H9 (cell line): Measurements from ENCODE around the gene TBC1D5. TPM values are rescaled to one million over a fixed set of nuclear protein-coding genes. Genes with fewer than 3 reads are reported as not detected.

Experiments
- DNase-seq: peaks from one replicate; pipeline ENCODE4 v3.0.0-alpha.2; 2017
- H2AFZ ChIP-seq: one replicate; pipeline ENCODE4 v1.6.1; 2013; ENCODE audit warnings: mild to moderate bottlenecking, low read length, control low read depth, moderate library complexity
- H2AK5ac ChIP-seq: 2 replicates; pipeline ENCODE4 v1.6.1; 2013; ENCODE audit warnings: low read length, control low read depth, mixed read lengths; ENCODE audit not compliant: insufficient read length
- H2BK120ac ChIP-seq: one replicate; pipeline ENCODE4 v1.6.1; 2013; ENCODE audit warnings: low read depth, mild to moderate bottlenecking, low read length, control low read depth, inconsistent platforms; ENCODE audit not compliant: poor library complexity, severe bottlenecking
- H2BK12ac ChIP-seq: 2 replicates; pipeline ENCODE4 v1.6.1; 2013; ENCODE audit warnings: low read length, control low read depth, mixed read lengths, low read depth; ENCODE audit not compliant: insufficient read length
- H2BK15ac ChIP-seq: 2 replicates; pipeline ENCODE4 v1.6.1; 2013; ENCODE audit warnings: low read depth, low read length, control low read depth
- H2BK20ac ChIP-seq: one replicate; pipeline ENCODE4 v1.6.1; 2013; ENCODE audit warnings: low read depth, mild to moderate bottlenecking, low read length, control low read depth, inconsistent platforms; ENCODE audit not compliant: poor library complexity, severe bottlenecking
- H2BK5ac ChIP-seq: 2 replicates; pipeline ENCODE4 v1.6.1; 2013; ENCODE audit warnings: low read length, control low read depth, mixed read lengths; ENCODE audit not compliant: insufficient read length
- H3K14ac ChIP-seq: 2 replicates; pipeline ENCODE4 v1.6.1; 2013; ENCODE audit warnings: low read length, control low read depth; ENCODE audit not compliant: insufficient read depth
- H3K18ac ChIP-seq: 2 replicates; pipeline ENCODE4 v1.6.1; 2013; ENCODE audit warnings: low read depth, mild to moderate bottlenecking, mixed read lengths, low read length, control low read depth; ENCODE audit not compliant: insufficient read length
- H3K23ac ChIP-seq: 2 replicates; pipeline ENCODE4 v1.6.1; 2013; ENCODE audit warnings: low read length, control low read depth, mixed read lengths, low read depth; ENCODE audit not compliant: insufficient read length
- H3K23me2 ChIP-seq: 2 replicates; pipeline ENCODE4 v1.6.1; 2013; ENCODE audit warnings: low read depth, mild to moderate bottlenecking, mixed read lengths, low read length, control low read depth; ENCODE audit not compliant: insufficient read length, poor library complexity, severe bottlenecking
- H3K27ac ChIP-seq: 2 replicates; pipeline ENCODE4 v1.5.1; 2013; ENCODE audit warnings: low read length, control low read depth, mixed read lengths, low read depth; ENCODE audit not compliant: insufficient read length
- H3K27me3 ChIP-seq: 2 replicates; pipeline ENCODE4 v1.6.1; 2013; ENCODE audit warnings: low read length, control low read depth, inconsistent platforms; ENCODE audit not compliant: insufficient read depth
- H3K4ac ChIP-seq: 2 replicates; pipeline ENCODE4 v1.6.1; 2013; ENCODE audit warnings: low read depth, mild to moderate bottlenecking, control low read depth, inconsistent platforms, low read length, moderate library complexity
- H3K4me1 ChIP-seq: 2 replicates; pipeline ENCODE4 v1.6.1; 2013; ENCODE audit warnings: low read length, control low read depth, inconsistent platforms; ENCODE audit not compliant: insufficient read depth
- H3K4me2 ChIP-seq: 2 replicates; pipeline ENCODE4 v1.6.1; 2013; ENCODE audit warnings: low read length, control low read depth, mixed read lengths; ENCODE audit not compliant: insufficient read length, insufficient read depth
- H3K56ac ChIP-seq: 2 replicates; pipeline ENCODE4 v1.6.1; 2013; ENCODE audit warnings: low read depth, mild to moderate bottlenecking, mixed read lengths, low read length, control low read depth; ENCODE audit not compliant: insufficient read length
- H3K79me1 ChIP-seq: 2 replicates; pipeline ENCODE4 v1.6.1; 2013; ENCODE audit warnings: low read depth, mild to moderate bottlenecking, moderate library complexity, low read length, control low read depth, inconsistent platforms; ENCODE audit not compliant: insufficient read depth, poor library complexity, severe bottlenecking
- H3K79me2 ChIP-seq: 2 replicates; pipeline ENCODE4 v1.6.1; 2013; ENCODE audit warnings: low read length, control low read depth, inconsistent platforms; ENCODE audit not compliant: insufficient read depth
- H3K9ac ChIP-seq: 2 replicates; pipeline ENCODE4 v1.6.1; 2013; ENCODE audit warnings: low read length, control low read depth, mixed read lengths; ENCODE audit not compliant: insufficient read length; ENCODE audit errors: extremely low read depth
- H3K9me3 ChIP-seq: one replicate; pipeline ENCODE4 v1.6.1; 2013; ENCODE audit warnings: low read depth, low read length, inconsistent platforms; ENCODE audit not compliant: control insufficient read depth
- H3T11ph ChIP-seq: one replicate; pipeline ENCODE4 v1.6.1; 2013; ENCODE audit warnings: mild to moderate bottlenecking, low read length, control low read depth, inconsistent platforms
- H4K20me1 ChIP-seq: one replicate; pipeline ENCODE4 v1.6.1; 2013; ENCODE audit not compliant: control insufficient read depth, insufficient read length, insufficient read depth
- H4K5ac ChIP-seq: 2 replicates; pipeline ENCODE4 v1.6.1; 2013; ENCODE audit warnings: low read depth, mild to moderate bottlenecking, mixed read lengths, low read length, control low read depth; ENCODE audit not compliant: insufficient read length
- H4K8ac ChIP-seq: replicated peaks from 2 replicates; pipeline ENCODE4 v1.6.1; 2013; ENCODE audit warnings: low read length, control low read depth, mixed read lengths, low read depth; ENCODE audit not compliant: insufficient read length
- H4K91ac ChIP-seq: 2 replicates; pipeline ENCODE4 v1.6.1; 2013; ENCODE audit warnings: low read depth, mild to moderate bottlenecking, moderate library complexity, mixed read lengths, low read length, control low read depth; ENCODE audit not compliant: insufficient read length
- H3K27ac Mint-ChIP-seq, 3 experiments: 2 replicates in 2 of 3; 3 replicates in 1 of 3; pipeline ENCODE4 v1.8.0; 2020 to 2021; ENCODE audit warnings: mixed read lengths in 3 of 3, mild to moderate bottlenecking in 1 of 3, moderate library complexity in 1 of 3
- H3K27me3 Mint-ChIP-seq: 2 replicates; pipeline ENCODE4 v1.8.0; 2021; ENCODE audit warnings: low read depth, mild to moderate bottlenecking, moderate library complexity, mixed read lengths
- H3K36me3 Mint-ChIP-seq, 3 experiments: 2 replicates in 2 of 3; 3 replicates in 1 of 3; pipeline ENCODE4 v1.8.0; 2020 to 2021; ENCODE audit warnings: low read depth in 3 of 3, mixed read lengths in 3 of 3; ENCODE audit not compliant: insufficient read depth in 1 of 3
- H3K4me1 Mint-ChIP-seq, 2 experiments: 2 replicates each; pipeline ENCODE4 v1.8.0; 2020; ENCODE audit warnings: mixed read lengths in 2 of 2
- H3K4me3 Mint-ChIP-seq, 2 experiments: 2 replicates in 1 of 2; 3 replicates in 1 of 2; pipeline ENCODE4 v1.8.0; 2020 to 2021; ENCODE audit warnings: mild to moderate bottlenecking in 2 of 2, mixed read lengths in 2 of 2, moderate library complexity in 1 of 2
- H3K9me3 Mint-ChIP-seq, 2 experiments: 2 replicates in 1 of 2; 3 replicates in 1 of 2; pipeline ENCODE4 v1.8.0; 2020; ENCODE audit warnings: mild to moderate bottlenecking in 2 of 2, mixed read lengths in 2 of 2, moderate library complexity in 1 of 2
- CTCF ChIP-seq: fragments of 200-600 bp; sonication (generic); conservative IDR thresholded peaks from 3 replicates; pipeline ENCODE4 v1.8.0; 2021; ENCODE audit warnings: antibody characterized with exemption, mild to moderate bottlenecking
- WGBS: extraction: QIAGEN DNeasy Blood & Tissue Kit; methylation state at CpG from one replicate; pipeline ENCODE4 v1.1.7; 2013; ENCODE audit warnings: missing lambda C conversion rate, low lambda C conversion rate, mixed read lengths; ENCODE audit not compliant: insufficient read length; ENCODE audit errors: extremely low coverage; 5-methylcytosine and 5-hydroxymethylcytosine counted together
- total RNA-seq: library from RNA; stranded (reverse); gene quantifications from 2 replicates; pipeline ENCODE4 v1.2.1, GENCODE V29; 2021

TBC1D5 gene
- total RNA-seq, 1 experiment from 2014 or later: 25.0 TPM

- Histone ChIP-seq H3K4me1 (peaks cover 14% of the 10 kb centered on the region), H3K27me3 (no peaks in the 10 kb centered on the region), H3K4me2 (no peak overlapping the region), H2BK20ac (no peak overlapping the region), H3T11ph (no peak overlapping the region), H4K5ac (no peak overlapping the region), H3K79me1 (no peaks in the 10 kb centered on the region), H2AK5ac (no peak overlapping the region), H4K8ac (no peak overlapping the region), H3K9me3 (no peaks in the 10 kb centered on the region), H3K4ac (no peak overlapping the region), H3K18ac (no peak overlapping the region), H4K20me1 (no peaks in the 10 kb centered on the region), H3K56ac (no peak overlapping the region), H2BK120ac (no peak overlapping the region), H3K79me2 (no peaks in the 10 kb centered on the region), H3K14ac (no peak overlapping the region), H3K23ac (no peak overlapping the region), H2BK5ac (no peak overlapping the region), H4K91ac (no peak overlapping the region), H3K27ac (no peak overlapping the region), H3K23me2 (no peaks in the 10 kb centered on the region), H2BK15ac (no peak overlapping the region), H3K9ac (no peak overlapping the region), H2BK12ac (no peak overlapping the region), H2AFZ (no peak overlapping the region)
- H3K27ac Mint-ChIP-seq: no peak overlapping the region
- H3K27me3 Mint-ChIP-seq: no peaks in the 10 kb centered on the region
- no CpG with 5 or more reads among the region's 2 CpGs for WGBS
- no peak for DNase-seq
- peaks cover 0 to 2% of the 10 kb centered on the region in 2 experiments; a peak in 2 of 5 replicates for H3K9me3 Mint-ChIP-seq
- H3K4me1 Mint-ChIP-seq: peaks cover 53 to 67% of the 10 kb centered on the region in 2 experiments
- TF ChIP-seq CTCF: no peak
- peaks cover under 1 to 6% (median 6%) of the 10 kb centered on the region in 3 experiments; a peak in 5 of 7 replicates for H3K36me3 Mint-ChIP-seq
- H3K4me3 Mint-ChIP-seq: no peak overlapping the region
These were observed 119.0 kb downstream of the TBC1D5 start for GRCh38 chr3:17623464-17623863.
